Calu3 (cell line): ENCODE results near the gene TPSG1. TPM values are rescaled to one million over a fixed set of nuclear protein-coding genes. Genes with fewer than 3 reads are reported as not detected.

Experiments used
- BruUV-seq: library from RNA; stranded (reverse); fragments of 400-500 nt; replicated peaks from 2 replicates; lab custom pipeline; 2021; lab: Mats Ljungman, UMichigan
- CTCF ChIA-PET: fragments of 300-600 bp; sonication (Branson Sonifier 250); formaldehyde crosslinking; loops from one replicate; lab custom pipeline; 2022; ENCODE audit warnings: antibody characterized with exemption; lab: Charles Lee
- DNase-seq: peaks from one replicate; pipeline ENCODE4 v3.0.0; 2022
- H3K27ac Mint-ChIP-seq: one replicate; pipeline ENCODE4 v1.8.0; 2022; ENCODE audit warnings: mixed read lengths; ENCODE audit not compliant: unreplicated experiment
- H3K27me3 Mint-ChIP-seq: one replicate; pipeline ENCODE4 v1.8.0; 2022; ENCODE audit warnings: mixed read lengths; ENCODE audit not compliant: unreplicated experiment
- H3K36me3 Mint-ChIP-seq: one replicate; pipeline ENCODE4 v1.8.0; 2022; ENCODE audit warnings: mild to moderate bottlenecking, moderate library complexity, mixed read lengths; ENCODE audit not compliant: insufficient read depth, unreplicated experiment
- H3K4me1 Mint-ChIP-seq: one replicate; pipeline ENCODE4 v1.8.0; 2022; ENCODE audit warnings: mild to moderate bottlenecking, low read depth, mixed read lengths; ENCODE audit not compliant: unreplicated experiment
- H3K4me3 Mint-ChIP-seq: one replicate; pipeline ENCODE4 v1.8.0; 2022; ENCODE audit warnings: mild to moderate bottlenecking, low read depth, moderate library complexity, mixed read lengths; ENCODE audit not compliant: unreplicated experiment
- H3K9me3 Mint-ChIP-seq: one replicate; pipeline ENCODE4 v1.8.0; 2022; ENCODE audit warnings: low read depth, mixed read lengths; ENCODE audit not compliant: unreplicated experiment
- intact Hi-C: fragments of 100-400 bp; cut with micrococcal nuclease; formaldehyde crosslinking; loops from one replicate; pipeline ENCODE4 v1.10.0; 2022; ENCODE audit not compliant: unreplicated experiment
- total RNA-seq: library from RNA; stranded (reverse); gene quantifications from 2 replicates; pipeline ENCODE4 v1.2.3, GENCODE V29; 2022
- TF ChIP-seq, protein P1 (sequence below): fragments of 200-600 bp; IDR thresholded peaks from one replicate; pipeline ENCODE4 v1.8.0; 2022; ENCODE audit warnings: antibody characterized with exemption; ENCODE audit not compliant: unreplicated experiment

TPSG1 gene
- total RNA-seq, 1 experiment from 2014 or later = not detected

GRCh38 chr16:1216296-1216619 is 8.8 kb downstream of the TPSG1 start:
- DNase-seq = peak; percentile 43
- no TSS peak for BruUV-seq
- Mint-ChIP-seq H3K4me3 (no peak overlapping the region), H3K27me3 (peaks cover 85% of the 10 kb centered on the region), H3K9me3 (no peaks in the 10 kb centered on the region), H3K36me3 (no peaks in the 10 kb centered on the region), H3K27ac (no peak overlapping the region), H3K4me1 (peaks cover 2% of the 10 kb centered on the region)
- intact Hi-C loops = no loop called here
- CTCF ChIA-PET = interaction anchor here (0.6 kb wide), 1 partner anchor 617 kb away, joined by 6 read pairs; no protein-coding TSS in a partner anchor
- TF ChIP-seq, protein P1, sequence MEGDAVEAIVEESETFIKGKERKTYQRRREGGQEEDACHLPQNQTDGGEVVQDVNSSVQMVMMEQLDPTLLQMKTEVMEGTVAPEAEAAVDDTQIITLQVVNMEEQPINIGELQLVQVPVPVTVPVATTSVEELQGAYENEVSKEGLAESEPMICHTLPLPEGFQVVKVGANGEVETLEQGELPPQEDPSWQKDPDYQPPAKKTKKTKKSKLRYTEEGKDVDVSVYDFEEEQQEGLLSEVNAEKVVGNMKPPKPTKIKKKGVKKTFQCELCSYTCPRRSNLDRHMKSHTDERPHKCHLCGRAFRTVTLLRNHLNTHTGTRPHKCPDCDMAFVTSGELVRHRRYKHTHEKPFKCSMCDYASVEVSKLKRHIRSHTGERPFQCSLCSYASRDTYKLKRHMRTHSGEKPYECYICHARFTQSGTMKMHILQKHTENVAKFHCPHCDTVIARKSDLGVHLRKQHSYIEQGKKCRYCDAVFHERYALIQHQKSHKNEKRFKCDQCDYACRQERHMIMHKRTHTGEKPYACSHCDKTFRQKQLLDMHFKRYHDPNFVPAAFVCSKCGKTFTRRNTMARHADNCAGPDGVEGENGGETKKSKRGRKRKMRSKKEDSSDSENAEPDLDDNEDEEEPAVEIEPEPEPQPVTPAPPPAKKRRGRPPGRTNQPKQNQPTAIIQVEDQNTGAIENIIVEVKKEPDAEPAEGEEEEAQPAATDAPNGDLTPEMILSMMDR = no peak

DNA sequence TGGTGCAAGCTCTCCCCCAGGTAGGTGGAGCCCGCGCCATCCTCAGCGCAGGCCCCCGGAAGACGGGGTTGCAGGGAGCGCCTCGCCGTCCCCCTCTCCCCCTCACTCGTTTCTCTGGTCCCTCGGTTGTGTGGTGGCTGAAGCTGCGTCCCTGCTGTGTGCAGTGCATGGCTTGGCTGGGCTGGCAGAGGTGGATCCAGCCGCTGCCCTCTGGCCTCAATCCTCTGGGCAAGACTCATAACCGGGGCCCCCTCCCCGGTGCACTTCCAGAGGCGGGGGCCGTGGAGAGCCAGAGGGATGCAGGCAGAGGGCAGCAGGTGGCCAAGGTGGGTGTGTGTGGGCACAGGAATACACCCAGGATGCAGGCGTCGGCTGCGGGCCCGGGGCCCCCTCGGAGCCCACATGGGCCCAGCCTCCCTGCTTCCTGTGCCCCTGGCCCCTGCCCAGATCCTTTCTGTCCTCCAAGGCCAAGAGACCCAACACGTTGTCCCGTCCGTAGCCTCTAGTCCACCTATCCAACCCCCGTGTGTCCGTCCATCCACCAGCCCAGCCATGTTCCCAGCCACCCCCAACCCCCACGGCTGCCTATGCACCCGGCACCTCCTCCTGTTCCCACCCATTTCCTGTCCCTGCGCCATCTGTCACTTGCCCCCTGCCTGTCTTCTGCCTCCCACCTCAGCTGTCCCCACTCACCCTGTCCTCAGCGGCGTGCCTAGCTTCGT is 9.3 kb downstream of the TPSG1 start:
- Mint-ChIP-seq H3K27ac (no peak overlapping the region), H3K4me3 (no peak overlapping the region), H3K4me1 (no peaks in the 10 kb centered on the region), H3K9me3 (no peaks in the 10 kb centered on the region), H3K27me3 (peaks cover 85% of the 10 kb centered on the region), H3K36me3 (peaks cover 4% of the 10 kb centered on the region)
- DNase-seq = no peak
- CTCF ChIA-PET = interaction anchor here (0.6 kb wide), 1 partner anchor 618 kb away, joined by 6 read pairs; no protein-coding TSS in a partner anchor
- BruUV-seq = no TSS peak
- TF ChIP-seq, protein P1 = no peak
- intact Hi-C loops = no loop called here

- TF ChIP-seq, protein P1 = no peak
- intact Hi-C loops = no loop called here
- Mint-ChIP-seq H3K27me3 (peaks cover 89% of the 10 kb centered on the region), H3K36me3 (peaks cover 5% of the 10 kb centered on the region), H3K27ac (no peak overlapping the region), H3K4me1 (no peaks in the 10 kb centered on the region), H3K4me3 (no peak overlapping the region), H3K9me3 (no peaks in the 10 kb centered on the region)
- no TSS peak for BruUV-seq
- DNase-seq = no peak
- CTCF ChIA-PET = interaction anchor here (0.6 kb wide), 1 partner anchor 21 kb away, joined by 5 read pairs; no protein-coding TSS in a partner anchor
Measured at GRCh38 chr16:1214719-1215118, 10.3 kb downstream of the TPSG1 start.

DNA sequence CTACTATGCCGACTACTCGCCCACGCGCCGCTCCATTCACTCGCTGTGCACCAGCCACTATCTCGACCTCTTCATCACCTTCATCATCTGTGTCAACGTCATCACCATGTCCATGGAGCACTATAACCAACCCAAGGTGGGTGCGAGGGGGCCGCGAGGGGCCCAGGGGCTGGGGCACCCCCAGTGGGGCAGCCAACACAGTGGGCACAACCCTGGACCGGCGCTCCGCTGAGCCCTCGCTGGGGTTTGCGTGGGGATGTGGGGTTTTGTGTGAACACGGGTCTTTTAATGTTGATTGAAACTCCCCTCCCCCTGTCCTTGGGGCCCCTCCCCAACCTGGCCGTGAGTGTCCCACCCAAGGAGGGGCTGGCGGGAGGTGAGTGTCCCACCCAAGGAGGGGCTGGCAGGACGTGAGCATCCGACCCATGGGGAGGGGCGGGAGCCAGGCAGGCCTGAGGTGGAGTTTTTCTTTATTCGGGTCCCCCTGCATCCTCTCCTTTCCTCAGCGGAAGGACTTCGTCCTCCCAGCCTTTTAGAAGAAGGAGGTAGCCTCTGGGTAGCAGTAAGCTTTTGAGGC is 11.2 kb downstream of the TPSG1 start:
- H3K4me3 Mint-ChIP-seq = no peak overlapping the region
- H3K36me3 Mint-ChIP-seq = peaks cover 5% of the 10 kb centered on the region
- intact Hi-C loops = no loop called here
- DNase-seq = no peak
- H3K9me3 Mint-ChIP-seq = no peaks in the 10 kb centered on the region
- no peaks in the 10 kb centered on the region for H3K4me1 Mint-ChIP-seq
- CTCF ChIA-PET = no interaction called here
- no TSS peak for BruUV-seq
- TF ChIP-seq, protein P1 = no peak
- H3K27me3 Mint-ChIP-seq = peaks cover 87% of the 10 kb centered on the region
- H3K27ac Mint-ChIP-seq = no peak overlapping the region
